PFSK-1 (cell line): Measurements from ENCODE around the gene ITPRID1.

Experiments
- POLR2AphosphoS5 ChIP-seq: IDR thresholded peaks from 2 replicates; pipeline ENCODE4 v1.6.1; 2012; ENCODE audit warnings: low read depth, mild to moderate bottlenecking, control low read depth, low read length, moderate library complexity
- TAF1 ChIP-seq: IDR thresholded peaks from 2 replicates; pipeline ENCODE4 v1.6.1; 2012; ENCODE audit warnings: low read length, control low read depth, borderline replicate concordance; ENCODE audit not compliant: insufficient read depth
- TF ChIP-seq, protein P1 (sequence below), 2 experiments: IDR thresholded peaks; 2 replicates each; pipeline versions ENCODE4 v1.6.1 to v1.8.0; 2011 to 2012; ENCODE audit warnings: low read depth in 2 of 2, low read length in 2 of 2, control low read depth in 1 of 2, inconsistent platforms in 1 of 2, mild to moderate bottlenecking in 1 of 2, moderate library complexity in 1 of 2; ENCODE audit not compliant: insufficient read depth in 1 of 2

GRCh38 chr7:31648880-31649279, 135.0 kb downstream of the ITPRID1 start:
- TF ChIP-seq POLR2AphosphoS5 (no peak), TAF1 (no peak)
- TF ChIP-seq, protein P1, sequence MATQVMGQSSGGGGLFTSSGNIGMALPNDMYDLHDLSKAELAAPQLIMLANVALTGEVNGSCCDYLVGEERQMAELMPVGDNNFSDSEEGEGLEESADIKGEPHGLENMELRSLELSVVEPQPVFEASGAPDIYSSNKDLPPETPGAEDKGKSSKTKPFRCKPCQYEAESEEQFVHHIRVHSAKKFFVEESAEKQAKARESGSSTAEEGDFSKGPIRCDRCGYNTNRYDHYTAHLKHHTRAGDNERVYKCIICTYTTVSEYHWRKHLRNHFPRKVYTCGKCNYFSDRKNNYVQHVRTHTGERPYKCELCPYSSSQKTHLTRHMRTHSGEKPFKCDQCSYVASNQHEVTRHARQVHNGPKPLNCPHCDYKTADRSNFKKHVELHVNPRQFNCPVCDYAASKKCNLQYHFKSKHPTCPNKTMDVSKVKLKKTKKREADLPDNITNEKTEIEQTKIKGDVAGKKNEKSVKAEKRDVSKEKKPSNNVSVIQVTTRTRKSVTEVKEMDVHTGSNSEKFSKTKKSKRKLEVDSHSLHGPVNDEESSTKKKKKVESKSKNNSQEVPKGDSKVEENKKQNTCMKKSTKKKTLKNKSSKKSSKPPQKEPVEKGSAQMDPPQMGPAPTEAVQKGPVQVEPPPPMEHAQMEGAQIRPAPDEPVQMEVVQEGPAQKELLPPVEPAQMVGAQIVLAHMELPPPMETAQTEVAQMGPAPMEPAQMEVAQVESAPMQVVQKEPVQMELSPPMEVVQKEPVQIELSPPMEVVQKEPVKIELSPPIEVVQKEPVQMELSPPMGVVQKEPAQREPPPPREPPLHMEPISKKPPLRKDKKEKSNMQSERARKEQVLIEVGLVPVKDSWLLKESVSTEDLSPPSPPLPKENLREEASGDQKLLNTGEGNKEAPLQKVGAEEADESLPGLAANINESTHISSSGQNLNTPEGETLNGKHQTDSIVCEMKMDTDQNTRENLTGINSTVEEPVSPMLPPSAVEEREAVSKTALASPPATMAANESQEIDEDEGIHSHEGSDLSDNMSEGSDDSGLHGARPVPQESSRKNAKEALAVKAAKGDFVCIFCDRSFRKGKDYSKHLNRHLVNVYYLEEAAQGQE (IDR thresholded peaks at IDR 0.05; ENCODE audit: insufficient read depth in 1 of 2, low read depth in 2 of 2, low read length in 2 of 2), result no peak
